Uterus (tissue), 2 donors: ENCODE results near the gene OR52A5.
"Not testable (repeated sequence)": the region's sequence is repeated elsewhere in the genome, so short reads cannot be mapped to it uniquely, and the experiment has no call there.

Experiments used
- CTCF ChIP-seq, 4 experiments: fragments of 200-600 bp in 2 of 4; fragments of 450-650 bp in 2 of 4; sonication (generic) in 2 of 4; IDR thresholded peaks; one replicate each; pipeline ENCODE4 v1.5.1; 2016 to 2019; ENCODE audit warnings: antibody characterized with exemption in 4 of 4, mild to moderate bottlenecking in 2 of 4, moderate library complexity in 1 of 4
- POLR2A ChIP-seq, 2 donors: fragments of 450-650 bp; IDR thresholded peaks; one replicate each; pipeline ENCODE4 v1.6.1; 2016; ENCODE audit warnings: antibody characterized with exemption in 2 of 2, mild to moderate bottlenecking in 1 of 2, moderate library complexity in 1 of 2

DNA sequence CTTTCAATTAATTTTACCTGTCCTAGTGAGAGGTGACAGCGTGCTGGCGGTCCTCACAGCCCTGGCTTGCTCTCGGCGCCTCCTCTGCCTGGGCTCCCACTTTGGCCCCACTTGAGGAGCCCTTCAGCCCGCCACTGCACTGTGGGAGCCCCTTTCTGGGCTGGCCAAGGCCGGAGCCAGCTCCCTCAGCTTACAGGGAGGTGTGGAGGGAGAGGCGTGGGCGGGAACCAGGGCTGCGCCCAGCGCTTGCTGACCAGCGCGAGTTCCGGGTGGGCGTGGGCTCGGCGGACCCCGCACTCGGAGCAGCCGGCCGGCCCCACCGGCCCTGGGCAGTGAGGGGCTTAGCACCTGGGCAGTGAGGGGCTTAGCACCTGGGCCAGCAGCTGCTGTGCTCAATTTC lies 6.0 kb upstream of the OR52A5 start:
- not testable (repeated sequence) for TF ChIP-seq CTCF, POLR2A (IDR thresholded peaks at IDR 0.05)
